Measurements from ENCODE around the gene SERHL2. TPM values are rescaled to one million over a fixed set of nuclear protein-coding genes. Genes with fewer than 3 reads are reported as not detected.
"Not testable (repeated sequence)": the region's sequence is repeated elsewhere in the genome, so short reads cannot be mapped to it uniquely, and the experiment has no call there.

SERHL2 gene
- total RNA-seq, 1 experiment from 2014 or later, result 1.0 TPM

GRCh38 chr22:42536166-42536565 is 17.6 kb upstream of the SERHL2 start:
- Histone ChIP-seq H3K9ac (ENCODE audit: extremely low read depth, insufficient read length, low read length) (no peak overlapping the region), H3K79me2 (ENCODE audit: insufficient read depth, low read length) (no peaks in the 10 kb centered on the region), H2BK120ac (ENCODE audit: low read depth, low read length, poor library complexity, severe bottlenecking) (no peak overlapping the region), H3K18ac (ENCODE audit: insufficient read length, low read depth, low read length) (peak overlapping the region; percentile 4), H2BK12ac (ENCODE audit: insufficient read length, low read depth, low read length) (no peak overlapping the region), H2BK5ac (ENCODE audit: insufficient read length, low read length) (no peak overlapping the region), H2BK20ac (ENCODE audit: low read depth, low read length, poor library complexity, severe bottlenecking) (no peak overlapping the region), H3K56ac (ENCODE audit: insufficient read length, low read depth, low read length) (no peak overlapping the region), H4K20me1 (ENCODE audit: control insufficient read depth, insufficient read depth, insufficient read length) (no peaks in the 10 kb centered on the region), H3K23me2 (ENCODE audit: insufficient read length, low read depth, low read length, poor library complexity, severe bottlenecking) (no peaks in the 10 kb centered on the region), H4K91ac (ENCODE audit: insufficient read length, low read depth, low read length) (no peak overlapping the region), H2AK5ac (ENCODE audit: insufficient read length, low read length) (no peak overlapping the region), H4K8ac (replicated peaks; ENCODE audit: insufficient read length, low read depth, low read length) (no peak overlapping the region), H2AFZ (ENCODE audit: low read length) (no peak overlapping the region), H4K5ac (ENCODE audit: insufficient read length, low read depth, low read length) (no peak overlapping the region), H3K4me2 (ENCODE audit: insufficient read depth, insufficient read length, low read length) (no peak overlapping the region), H3K14ac (ENCODE audit: insufficient read depth, low read length) (no peak overlapping the region), H3K27me3 (ENCODE audit: insufficient read depth, low read length) (no peaks in the 10 kb centered on the region; the same call in 1 of the 2 replicates), H3K79me1 (ENCODE audit: insufficient read depth, low read depth, low read length, poor library complexity, severe bottlenecking) (no peaks in the 10 kb centered on the region), H3T11ph (ENCODE audit: low read length) (no peak overlapping the region), H3K23ac (ENCODE audit: insufficient read length, low read depth, low read length) (no peak overlapping the region), H2BK15ac (ENCODE audit: low read depth, low read length) (no peak overlapping the region), H3K4ac (ENCODE audit: low read depth, low read length) (no peak overlapping the region), H3K27ac (ENCODE audit: insufficient read length, low read depth, low read length) (no peak overlapping the region), H3K9me3 (ENCODE audit: control insufficient read depth, low read depth, low read length) (no peaks in the 10 kb centered on the region), H3K4me1 (ENCODE audit: insufficient read depth, low read length) (no peaks in the 10 kb centered on the region)
- no peak overlapping the region for H3K4me3 Mint-ChIP-seq
- DNase-seq, result no peak
- WGBS (ENCODE audit: extremely low coverage, insufficient read length, low lambda C conversion rate), result no CpG with 5 or more reads among the region's 7 CpGs
- no peak overlapping the region; a peak in 1 of 7 replicates for H3K27ac Mint-ChIP-seq
- peaks cover 8 to 9% of the 10 kb centered on the region in 2 experiments for H3K4me1 Mint-ChIP-seq
- no peaks in the 10 kb centered on the region for H3K9me3 Mint-ChIP-seq
- H3K36me3 Mint-ChIP-seq (ENCODE audit: insufficient read depth in 1 of 3, low read depth in 3 of 3), result no peaks in the 10 kb centered on the region
- H3K27me3 Mint-ChIP-seq (ENCODE audit: low read depth), result peaks cover 26% of the 10 kb centered on the region
- no peak for TF ChIP-seq CTCF (conservative IDR thresholded peaks at IDR 0.05)

GRCh38 chr22:42536634-42537033 is 17.1 kb upstream of the SERHL2 start:
- H3K23ac ChIP-seq (ENCODE audit: insufficient read length, low read depth, low read length); H3K23me2 ChIP-seq (ENCODE audit: insufficient read length, low read depth, low read length, poor library complexity, severe bottlenecking); H3T11ph ChIP-seq (ENCODE audit: low read length); DNase-seq; H3K9me3 ChIP-seq (ENCODE audit: control insufficient read depth, low read depth, low read length); H4K5ac ChIP-seq (ENCODE audit: insufficient read length, low read depth, low read length); H3K79me2 ChIP-seq (ENCODE audit: insufficient read depth, low read length); H4K8ac ChIP-seq (replicated peaks; ENCODE audit: insufficient read length, low read depth, low read length); H3K14ac ChIP-seq (ENCODE audit: insufficient read depth, low read length); H2BK20ac ChIP-seq (ENCODE audit: low read depth, low read length, poor library complexity, severe bottlenecking); H4K20me1 ChIP-seq (ENCODE audit: control insufficient read depth, insufficient read depth, insufficient read length); H3K4me1 ChIP-seq (ENCODE audit: insufficient read depth, low read length); H3K9me3 Mint-ChIP-seq; H4K91ac ChIP-seq (ENCODE audit: insufficient read length, low read depth, low read length); H3K9ac ChIP-seq (ENCODE audit: extremely low read depth, insufficient read length, low read length); H2BK5ac ChIP-seq (ENCODE audit: insufficient read length, low read length); H2BK12ac ChIP-seq (ENCODE audit: insufficient read length, low read depth, low read length); H3K79me1 ChIP-seq (ENCODE audit: insufficient read depth, low read depth, low read length, poor library complexity, severe bottlenecking); H3K4me2 ChIP-seq (ENCODE audit: insufficient read depth, insufficient read length, low read length); H3K18ac ChIP-seq (ENCODE audit: insufficient read length, low read depth, low read length); H3K56ac ChIP-seq (ENCODE audit: insufficient read length, low read depth, low read length); H3K36me3 Mint-ChIP-seq (ENCODE audit: insufficient read depth in 1 of 3, low read depth in 3 of 3); H3K4me1 Mint-ChIP-seq; H2BK120ac ChIP-seq (ENCODE audit: low read depth, low read length, poor library complexity, severe bottlenecking); H2AFZ ChIP-seq (ENCODE audit: low read length); H3K4me3 Mint-ChIP-seq; H2AK5ac ChIP-seq (ENCODE audit: insufficient read length, low read length); H3K27ac Mint-ChIP-seq; H3K27ac ChIP-seq (ENCODE audit: insufficient read length, low read depth, low read length); H2BK15ac ChIP-seq (ENCODE audit: low read depth, low read length); H3K27me3 ChIP-seq (ENCODE audit: insufficient read depth, low read length); H3K4ac ChIP-seq (ENCODE audit: low read depth, low read length): not testable (repeated sequence)
- no CpG with 5 or more reads among the region's 18 CpGs for WGBS (ENCODE audit: extremely low coverage, insufficient read length, low lambda C conversion rate)
- H3K27me3 Mint-ChIP-seq (ENCODE audit: low read depth), result peaks cover 21% of the 10 kb centered on the region
